Stimulated activated CD8-positive, alpha-beta memory T cell treated with anti-CD3 and anti-CD28 coated beads, Interleukin-12 subunit alpha, Interleukin-12 subunit beta, amount 100 ng/mL, for 1 hour (primary cell): ENCODE data around the gene SDCCAG8.

Experiments
- DNase-seq: peaks from one replicate; pipeline ENCODE4 v3.0.0-alpha.2; 2020; ENCODE audit warnings: low read depth

Gene SDCCAG8

DNA sequence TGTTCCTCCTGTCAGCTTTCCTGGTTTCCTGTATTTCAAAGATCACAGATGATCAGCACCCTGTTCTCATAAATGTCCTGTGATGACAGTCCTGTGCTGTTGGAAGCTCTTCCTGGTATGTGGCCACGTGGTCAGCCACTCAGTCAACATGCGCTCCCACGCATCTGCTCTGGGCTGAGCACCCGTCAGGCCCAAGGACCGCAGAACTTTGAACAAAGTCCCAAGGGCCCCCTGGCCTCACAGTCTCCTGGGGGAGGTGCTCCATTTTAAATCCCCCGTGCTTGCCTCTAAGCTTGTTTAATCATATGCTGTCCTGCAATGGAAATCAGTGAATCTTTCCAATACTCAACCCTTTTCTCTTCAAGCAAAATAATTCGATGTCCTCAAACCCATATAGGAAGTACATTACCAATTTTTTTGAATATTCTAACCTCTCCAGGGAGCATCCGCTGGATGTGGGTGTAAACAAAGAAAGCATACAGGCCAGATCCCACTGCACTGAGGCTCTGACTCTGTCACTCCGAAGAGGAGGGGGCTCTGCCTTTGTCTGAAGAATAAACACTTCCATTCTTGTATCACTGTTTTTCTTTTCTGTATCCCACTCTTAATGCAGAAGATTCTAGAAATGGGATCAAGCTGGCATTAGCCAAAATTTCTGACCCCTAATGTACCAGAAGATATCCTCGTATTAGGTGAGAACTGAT is 250.3 kb downstream of the SDCCAG8 start:
- DNase-seq, result no peak

DNA sequence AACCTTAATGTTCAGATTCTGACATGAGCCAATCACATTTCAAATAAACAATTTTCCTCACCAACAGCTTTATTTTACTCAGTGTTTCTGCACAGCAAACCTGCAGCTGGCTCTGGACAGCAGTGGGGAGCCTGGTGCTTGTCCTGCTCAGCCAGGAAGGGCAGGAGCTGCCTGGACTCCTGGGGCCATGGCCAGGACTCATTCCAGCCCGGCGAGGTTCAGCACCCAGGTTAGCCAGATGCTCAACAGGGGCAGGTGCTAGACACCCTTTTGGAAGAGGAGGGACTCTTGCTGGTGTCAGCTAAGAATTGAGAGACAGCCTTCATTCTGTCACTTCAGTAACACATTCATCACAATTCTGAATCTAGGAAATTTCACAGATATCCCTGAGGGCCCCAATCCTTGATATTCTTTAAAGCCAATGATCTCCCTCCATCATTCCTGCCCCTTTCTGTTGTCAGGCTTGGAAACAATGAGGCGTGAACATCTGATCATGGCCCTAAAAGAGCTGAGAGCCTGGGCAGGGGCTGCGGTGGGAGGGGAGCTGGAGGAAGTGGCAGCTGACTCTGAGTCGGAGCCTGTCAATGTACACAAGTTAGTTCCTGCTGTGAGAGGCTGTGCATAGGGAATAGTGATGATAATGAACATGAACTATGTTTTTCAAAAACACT is 251.3 kb downstream of the SDCCAG8 start:
- DNase-seq, result no peak

DNA sequence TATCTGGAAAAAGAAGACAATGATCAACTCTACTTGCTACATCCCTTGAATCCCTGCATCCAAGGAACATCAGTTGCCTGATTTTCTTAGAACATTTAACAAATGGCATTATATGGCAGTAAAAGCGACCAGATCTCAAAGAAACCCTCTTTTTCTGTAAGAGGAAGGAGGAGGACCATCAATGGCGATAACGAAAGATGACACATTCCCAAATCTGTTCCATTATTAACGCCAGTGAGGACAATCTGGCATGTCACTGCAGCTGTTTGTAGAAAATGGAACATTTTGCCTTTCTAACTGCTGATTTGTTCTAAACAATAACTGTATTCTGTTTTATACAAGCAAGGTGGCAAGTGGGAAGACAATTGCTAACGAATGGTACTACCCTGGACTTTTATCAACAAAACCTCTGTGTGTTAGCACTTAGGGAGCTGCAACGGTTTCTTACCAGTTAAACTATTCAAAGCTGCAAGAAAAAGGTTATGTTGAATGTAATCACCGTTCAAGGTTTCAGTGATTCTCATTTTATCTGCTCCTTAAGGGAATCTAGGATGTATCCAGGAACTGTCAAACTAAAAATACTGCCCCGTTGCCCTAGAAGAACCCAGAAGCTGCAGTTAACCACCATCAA is 251.9 kb downstream of the SDCCAG8 start:
- DNase-seq, result no peak

DNA sequence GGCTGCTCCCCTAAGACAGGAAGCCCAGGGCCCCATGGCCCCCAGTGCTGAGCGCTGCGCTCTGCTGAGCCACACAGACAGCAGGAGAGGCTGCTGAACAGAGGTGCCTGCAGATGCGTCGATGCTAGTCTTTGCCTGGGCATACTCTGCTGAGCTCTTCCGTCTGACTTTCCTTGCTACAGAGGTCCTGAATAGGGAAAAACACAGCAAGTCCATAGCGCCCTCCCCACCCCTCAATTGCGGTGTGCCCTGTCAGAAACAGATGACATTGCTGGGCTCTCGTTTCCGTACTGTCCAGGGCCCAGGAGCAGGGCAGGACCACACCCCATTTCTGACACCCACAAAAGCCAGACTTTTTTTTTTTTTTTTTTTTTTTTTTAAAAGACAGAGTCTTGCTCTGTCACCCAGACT is 252.5 kb downstream of the SDCCAG8 start:
- DNase-seq, result no peak

DNA sequence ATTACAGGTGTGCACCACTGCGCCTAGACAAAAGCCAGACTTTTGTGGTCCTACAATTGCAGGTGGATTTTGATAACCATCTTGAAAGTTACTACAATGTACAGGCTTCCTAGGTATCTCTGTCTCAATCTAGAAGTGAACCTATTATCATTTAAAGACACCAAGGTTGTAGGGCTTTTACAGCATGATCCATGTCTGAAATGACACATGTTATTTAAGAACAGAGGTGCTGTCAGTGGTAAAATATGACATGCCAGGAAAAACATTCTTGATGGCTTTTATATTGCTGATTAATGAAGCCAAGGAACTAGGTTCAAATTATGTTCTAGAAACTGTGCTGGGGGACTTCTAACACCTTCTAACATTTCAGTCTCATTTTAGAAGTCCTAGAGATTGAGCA is 253.1 kb downstream of the SDCCAG8 start:
- no peak for DNase-seq

DNA sequence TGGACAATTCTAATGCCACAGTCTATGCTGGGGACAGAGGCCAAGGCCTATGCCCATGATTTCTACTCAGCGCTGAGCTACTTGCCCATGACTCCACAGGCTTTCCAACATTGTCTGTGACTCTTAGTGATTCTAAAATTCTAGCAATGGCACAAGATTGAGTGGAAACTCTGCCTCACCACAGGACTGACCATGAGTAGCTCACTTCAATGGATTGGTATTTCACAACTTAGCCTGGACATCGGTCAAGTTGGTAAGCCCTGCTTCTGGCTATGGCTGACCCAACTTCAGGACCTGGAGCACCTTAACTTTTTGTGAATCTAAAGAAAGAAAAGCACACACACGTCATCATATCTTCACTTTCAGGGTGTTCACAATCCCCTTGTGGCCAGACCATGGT is 255.1 kb downstream of the SDCCAG8 start:
- DNase-seq, result no peak

DNA sequence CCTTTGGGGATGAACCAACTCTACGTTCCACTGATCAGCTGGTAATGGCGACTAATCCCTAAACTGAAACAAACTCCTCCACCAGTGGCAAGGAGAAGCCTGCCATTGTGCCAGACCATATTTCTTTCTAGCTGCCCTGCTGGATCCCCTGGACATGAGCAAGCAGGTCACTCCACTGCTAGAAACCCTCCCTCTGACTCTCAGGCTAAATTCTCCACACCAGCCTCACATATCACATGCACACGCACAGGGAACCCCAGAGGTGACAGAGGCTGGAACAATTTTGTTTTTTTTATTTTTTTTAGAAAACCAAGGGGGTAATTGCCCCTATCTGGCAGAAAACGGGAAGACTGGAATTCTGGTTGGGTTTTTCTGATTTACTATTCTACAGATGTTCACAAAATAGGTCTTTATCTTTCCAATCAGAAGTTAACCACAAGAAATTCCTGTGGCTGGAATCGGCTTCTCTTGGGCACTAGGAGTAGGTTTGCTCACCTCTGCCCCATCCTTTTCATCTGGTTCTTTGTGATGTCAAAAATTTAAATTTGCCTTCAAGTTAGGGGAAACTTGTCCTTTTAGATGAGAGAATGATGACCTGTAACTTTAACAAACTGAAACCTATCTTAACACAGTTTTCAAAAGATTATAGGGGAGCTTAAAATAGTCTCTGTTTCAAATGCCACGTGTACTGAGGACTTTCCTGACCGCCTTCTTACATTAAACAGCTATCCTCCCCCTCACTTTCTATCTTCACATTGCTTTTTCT is 258.1 kb downstream of the SDCCAG8 start:
- no peak for DNase-seq

DNA sequence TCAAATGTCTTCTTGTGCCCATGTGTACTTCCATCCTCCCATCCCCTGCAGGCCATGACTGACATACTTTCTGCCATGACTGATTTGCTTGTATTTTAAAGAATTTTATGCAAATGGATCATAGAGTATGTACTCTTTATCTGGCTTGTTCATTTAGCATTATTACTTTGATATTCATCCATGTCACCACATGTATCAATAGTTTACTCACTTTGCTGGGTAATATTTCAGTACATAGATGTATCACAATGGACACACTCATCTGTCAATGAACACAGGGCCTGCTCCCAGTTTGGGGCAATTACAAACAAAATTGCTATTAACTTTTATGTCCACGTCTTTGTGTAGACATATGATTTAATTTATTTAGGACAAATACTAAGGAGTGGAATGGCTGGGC is 259.1 kb downstream of the SDCCAG8 start:
- no peak for DNase-seq

DNA sequence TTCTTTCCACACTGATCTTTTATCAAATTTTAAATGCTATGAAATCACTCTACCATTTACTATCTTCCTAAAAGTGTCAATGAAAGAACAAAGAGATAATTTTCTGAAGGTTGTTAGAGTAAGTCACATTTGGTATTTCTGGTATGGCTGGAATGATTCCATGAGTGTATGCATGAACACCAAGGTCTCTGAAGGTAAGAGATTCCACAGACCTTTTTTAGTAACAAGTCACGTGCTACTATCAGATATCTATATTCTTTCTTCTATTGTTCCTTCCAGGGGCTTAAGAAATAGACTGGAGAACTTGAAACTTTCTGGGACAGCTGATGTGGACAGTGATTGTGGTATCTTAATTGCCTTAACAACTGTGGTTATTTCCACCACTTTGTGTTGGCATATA is 265.0 kb downstream of the SDCCAG8 start:
- DNase-seq, result no peak

DNA sequence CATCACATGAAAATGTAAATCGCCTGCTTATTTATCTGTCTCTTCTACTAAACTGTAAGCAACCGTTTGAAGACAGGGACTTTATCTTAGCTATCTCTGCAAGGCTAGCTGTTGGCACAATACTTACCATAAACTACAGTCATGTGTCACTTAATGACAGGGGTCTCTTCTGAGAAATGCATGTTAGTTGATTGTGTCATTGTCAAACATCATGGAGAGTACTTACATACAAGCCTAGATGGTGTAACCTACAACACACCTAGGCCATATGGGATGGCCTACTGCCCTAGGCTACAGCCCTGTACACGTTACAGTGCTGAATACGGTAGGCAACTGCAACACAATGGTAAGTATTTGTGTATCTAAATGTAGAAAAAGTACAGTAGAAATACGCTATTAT is 267.9 kb downstream of the SDCCAG8 start:
- DNase-seq, result no peak

DNA sequence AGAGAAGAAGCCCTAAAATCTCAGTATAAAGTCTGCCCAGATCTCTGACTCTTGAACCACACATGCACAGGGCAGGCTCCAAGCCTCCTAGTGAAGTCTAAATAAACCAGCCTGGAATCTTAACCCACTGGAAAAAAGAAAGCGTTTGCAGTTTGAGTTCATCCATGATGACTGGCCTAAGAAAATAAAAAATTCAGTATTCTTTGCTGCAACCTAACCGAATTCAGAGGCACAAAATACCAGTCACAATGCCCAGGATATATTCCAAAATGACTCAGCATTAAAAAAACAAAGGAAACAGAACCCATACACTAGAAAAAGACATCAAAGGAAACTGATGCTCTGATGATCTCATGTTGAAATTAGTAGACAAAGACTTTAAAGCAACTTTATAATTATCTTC is 269.2 kb downstream of the SDCCAG8 start:
- DNase-seq, result no peak

DNA sequence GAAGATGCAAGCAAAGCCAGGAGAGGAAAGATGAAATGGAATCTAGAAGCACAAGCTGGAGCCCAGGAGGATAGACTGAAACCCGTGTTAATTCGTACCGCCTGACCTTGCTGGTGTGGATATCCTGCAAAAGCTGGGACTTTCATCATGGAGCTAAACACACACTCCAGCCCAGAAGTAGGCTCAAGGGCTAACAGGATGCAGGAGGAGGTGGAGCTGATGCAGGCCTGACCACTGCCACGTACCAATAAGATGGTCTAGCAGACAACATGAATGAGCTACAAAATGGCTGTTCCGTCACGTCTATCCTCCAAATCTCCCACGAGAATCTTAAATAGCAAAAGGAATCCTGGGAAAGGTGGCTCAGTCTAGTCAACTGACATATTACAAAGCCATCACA is 270.3 kb downstream of the SDCCAG8 start:
- no peak for DNase-seq

DNA sequence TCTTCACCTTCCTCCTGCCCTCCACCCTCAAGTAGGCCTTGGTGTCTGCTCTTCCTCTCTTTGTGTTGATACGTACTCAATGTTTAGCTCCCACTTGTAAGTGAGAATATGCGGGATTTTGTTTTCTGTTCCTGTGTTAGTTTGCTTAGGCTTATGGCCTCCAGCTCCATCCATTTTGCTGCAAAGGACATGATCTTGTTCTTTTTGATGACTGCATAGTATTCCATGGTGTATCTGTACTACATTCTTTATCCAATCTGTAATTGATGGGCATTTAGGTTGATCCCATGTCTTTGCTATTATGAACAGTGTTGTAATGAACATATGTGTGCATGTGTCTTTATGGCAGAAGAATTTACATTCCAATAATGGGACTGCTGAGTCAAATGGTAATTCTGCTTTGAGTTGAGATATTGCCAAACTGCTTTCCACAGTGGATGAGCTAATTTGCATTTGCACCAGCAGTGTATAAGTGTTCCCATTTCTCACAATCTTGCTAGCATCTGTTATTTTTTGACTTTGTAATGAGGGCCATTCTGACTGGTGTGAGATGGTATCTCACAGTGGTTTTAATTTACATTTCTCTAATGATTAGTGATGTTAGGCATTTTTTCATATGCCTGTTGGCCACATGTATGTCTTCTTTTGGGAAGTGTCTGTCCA is 272.7 kb downstream of the SDCCAG8 start:
- no peak for DNase-seq

DNA sequence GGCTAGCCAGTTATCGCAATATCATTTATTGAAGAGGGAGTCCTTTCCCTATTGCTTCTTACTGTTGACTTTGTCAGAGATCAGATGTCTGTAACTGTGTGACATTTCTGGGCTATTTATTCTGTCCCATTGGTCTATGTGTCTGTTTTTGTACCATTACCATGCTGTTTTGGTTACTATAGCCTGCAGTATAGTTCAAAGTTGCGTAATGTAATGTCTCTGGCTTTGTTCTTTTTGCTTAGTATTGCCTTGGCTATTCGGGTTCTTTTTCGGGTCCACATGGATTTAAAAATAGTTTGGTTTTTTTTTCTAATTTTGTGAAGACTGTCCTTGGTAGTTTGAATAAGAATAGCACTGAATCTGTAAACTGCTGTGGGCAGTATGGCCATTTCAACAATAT is 273.7 kb downstream of the SDCCAG8 start:
- DNase-seq, result no peak

DNA sequence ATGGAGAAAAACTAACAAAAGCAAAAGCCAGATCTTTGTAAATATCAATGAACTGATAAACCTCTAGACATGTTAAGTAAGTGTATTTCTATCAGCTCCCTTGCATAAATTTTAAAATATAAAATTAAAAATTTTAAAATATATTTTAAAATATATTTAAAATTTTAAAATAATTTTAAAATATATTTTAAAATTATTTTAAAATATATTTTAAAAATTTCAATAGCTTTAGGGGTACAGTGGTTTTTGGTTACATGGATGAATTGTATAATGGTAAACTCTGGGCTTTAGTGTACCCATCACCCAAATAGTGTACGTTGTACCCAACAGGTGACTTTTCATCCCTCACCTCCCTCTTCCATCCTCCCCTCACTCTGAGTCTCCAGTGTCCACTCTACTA is 279.2 kb downstream of the SDCCAG8 start:
- no peak for DNase-seq

DNA sequence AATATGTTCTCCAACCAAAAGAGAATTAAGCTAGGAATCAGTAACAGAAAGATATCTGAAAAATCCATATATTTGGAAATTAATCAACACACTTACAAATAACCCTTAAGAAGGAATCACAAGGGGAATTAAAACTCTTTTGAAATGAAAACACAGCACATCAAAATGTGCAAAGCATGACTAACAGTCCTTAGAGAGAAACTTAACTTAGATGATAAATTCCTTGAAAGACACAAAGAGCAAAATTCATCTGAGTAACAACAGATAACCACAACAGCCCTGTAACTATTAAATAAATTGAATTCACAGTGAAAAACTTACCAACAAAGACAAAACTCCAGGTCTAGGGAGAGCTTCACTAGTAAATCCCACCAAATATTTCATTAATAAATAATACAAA is 283.8 kb downstream of the SDCCAG8 start:
- DNase-seq, result no peak

DNA sequence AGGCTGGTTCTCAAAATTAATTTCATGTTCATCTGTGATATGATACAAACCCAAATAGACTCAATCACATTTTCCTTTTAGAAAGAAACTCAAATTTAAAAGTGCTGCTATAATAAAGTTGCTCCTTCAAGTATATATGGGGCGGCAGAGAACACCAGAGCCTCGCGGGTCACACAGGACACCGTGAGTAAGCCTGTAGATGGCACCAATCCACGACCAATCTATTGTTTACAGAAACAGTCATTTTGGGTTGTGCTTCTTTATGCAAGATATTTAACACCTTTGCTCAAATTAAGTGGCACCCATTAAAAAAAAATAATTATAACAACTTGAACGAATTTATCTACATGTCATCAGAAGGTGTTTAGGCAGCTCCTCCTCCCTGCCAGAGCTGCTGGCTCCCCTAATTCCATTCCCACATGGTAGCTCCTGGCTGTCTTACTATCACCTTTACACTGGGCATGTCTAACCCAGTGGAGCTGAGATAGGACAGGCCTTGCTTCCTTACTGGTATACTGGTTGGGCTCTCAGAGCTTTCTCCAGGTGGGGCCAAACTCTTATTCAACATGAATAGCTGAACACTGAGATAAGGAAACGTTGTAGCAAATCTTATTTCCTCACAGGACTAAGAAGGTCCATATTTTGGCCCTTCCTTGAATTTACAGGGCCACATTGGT is 287.0 kb downstream of the SDCCAG8 start:
- DNase-seq, result no peak

DNA sequence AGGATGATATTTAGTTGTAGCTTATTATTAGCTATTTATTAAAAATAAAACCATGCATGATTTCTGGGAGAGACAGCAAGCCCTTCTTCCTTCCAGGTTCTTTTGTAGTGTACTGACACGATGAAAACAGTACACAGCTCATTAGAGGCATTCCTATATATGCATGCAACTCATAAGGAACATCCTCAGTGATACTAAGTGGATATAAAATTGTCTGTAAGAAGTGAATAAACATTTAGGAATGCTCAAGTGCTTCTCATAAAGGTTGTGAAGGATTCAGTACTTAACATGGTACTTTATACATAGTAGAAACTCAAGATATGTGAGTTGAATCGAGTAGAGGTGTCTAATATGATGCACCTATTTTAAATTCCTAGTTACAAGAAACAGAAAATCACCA is 287.7 kb downstream of the SDCCAG8 start:
- no peak for DNase-seq

DNA sequence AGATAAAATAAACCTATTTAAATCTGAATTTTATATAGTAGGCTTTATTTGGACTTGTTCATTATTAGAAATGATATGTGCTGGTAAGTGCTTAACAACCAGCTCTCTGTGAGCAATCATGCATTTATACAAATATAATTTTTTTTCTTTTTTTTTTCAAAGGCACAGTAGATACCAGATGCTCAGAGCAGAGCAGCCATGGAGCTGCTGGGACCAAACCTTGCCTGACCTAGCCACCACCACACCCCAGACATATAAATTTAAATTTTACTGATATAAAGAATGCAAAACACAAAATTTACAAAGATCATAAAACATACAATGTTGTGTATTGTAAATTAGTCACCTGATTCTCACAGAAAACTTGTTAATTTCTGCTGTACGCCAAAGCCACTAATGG is 290.6 kb downstream of the SDCCAG8 start:
- no peak for DNase-seq

DNA sequence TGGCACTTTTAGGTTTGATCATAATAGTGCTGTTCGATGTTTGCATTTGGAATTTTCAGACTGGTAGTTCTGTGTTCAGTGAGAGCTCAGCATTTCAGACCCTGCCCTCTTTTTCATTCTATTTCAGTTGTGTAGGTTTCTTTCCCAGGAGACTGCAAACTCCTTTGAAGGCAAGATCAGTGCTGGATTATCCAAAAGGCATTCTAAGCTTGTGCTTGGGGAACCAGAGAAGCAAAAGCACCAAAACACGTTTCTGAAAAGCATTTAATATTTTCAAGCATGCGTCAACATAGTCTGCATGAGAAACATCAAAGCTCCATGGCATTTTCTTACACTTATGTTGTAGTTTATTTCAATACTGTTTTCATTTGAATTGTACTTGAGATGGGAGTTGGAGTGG is 292.1 kb downstream of the SDCCAG8 start:
- DNase-seq, result no peak

DNA sequence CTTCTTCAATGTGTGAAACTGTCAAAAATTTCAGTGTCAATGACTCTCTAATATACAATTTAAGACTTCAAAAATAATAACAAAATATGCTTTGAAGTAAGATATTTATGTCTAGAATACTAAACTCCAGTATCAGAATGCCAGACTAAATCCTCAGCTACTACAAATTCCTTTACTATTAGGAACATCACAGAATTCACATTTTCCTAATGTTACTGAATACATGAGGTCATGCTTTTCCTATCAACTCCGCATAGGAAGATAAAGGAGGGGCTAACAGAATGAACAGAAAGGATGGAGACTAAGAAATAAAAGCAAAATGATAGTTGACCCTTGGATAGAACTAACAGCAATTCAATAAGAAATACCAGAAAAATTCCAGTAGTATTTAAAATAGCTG is 292.7 kb downstream of the SDCCAG8 start:
- no peak for DNase-seq

DNA sequence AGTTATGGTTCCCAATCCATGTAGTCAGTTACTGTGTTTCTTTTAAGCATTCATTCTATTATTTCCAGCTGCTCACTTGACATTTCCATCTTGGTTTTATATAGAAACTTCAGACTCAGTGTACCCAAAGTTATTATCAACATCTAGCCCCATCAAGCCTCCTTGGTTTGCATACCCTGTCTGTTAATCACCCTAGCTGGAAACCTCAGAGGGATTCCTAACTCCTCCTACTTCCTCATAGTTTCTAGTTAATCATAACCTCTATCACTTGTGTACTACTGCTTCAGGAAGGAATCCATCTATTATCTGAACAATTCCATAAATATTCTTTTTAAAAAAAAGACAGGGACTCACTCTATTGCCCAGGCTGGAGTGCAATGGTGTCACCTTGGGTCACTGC is 293.3 kb downstream of the SDCCAG8 start:
- no peak for DNase-seq
